ENCODE data around the gene CCBE1.

Gene CCBE1

GRCh38 chr18:59684777-59685176, 12.4 kb downstream of the CCBE1 start:
- TF ChIP-seq, protein P1, sequence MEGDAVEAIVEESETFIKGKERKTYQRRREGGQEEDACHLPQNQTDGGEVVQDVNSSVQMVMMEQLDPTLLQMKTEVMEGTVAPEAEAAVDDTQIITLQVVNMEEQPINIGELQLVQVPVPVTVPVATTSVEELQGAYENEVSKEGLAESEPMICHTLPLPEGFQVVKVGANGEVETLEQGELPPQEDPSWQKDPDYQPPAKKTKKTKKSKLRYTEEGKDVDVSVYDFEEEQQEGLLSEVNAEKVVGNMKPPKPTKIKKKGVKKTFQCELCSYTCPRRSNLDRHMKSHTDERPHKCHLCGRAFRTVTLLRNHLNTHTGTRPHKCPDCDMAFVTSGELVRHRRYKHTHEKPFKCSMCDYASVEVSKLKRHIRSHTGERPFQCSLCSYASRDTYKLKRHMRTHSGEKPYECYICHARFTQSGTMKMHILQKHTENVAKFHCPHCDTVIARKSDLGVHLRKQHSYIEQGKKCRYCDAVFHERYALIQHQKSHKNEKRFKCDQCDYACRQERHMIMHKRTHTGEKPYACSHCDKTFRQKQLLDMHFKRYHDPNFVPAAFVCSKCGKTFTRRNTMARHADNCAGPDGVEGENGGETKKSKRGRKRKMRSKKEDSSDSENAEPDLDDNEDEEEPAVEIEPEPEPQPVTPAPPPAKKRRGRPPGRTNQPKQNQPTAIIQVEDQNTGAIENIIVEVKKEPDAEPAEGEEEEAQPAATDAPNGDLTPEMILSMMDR (conservative IDR thresholded peaks at IDR 0.05), result no peak
- no peak for TF ChIP-seq ZFX (IDR thresholded peaks at IDR 0.05)
- H3K27ac ChIP-seq, result no peak overlapping the region

GRCh38 chr18:59681521-59682004, 15.7 kb downstream of the CCBE1 start:
- TF ChIP-seq ZFX (IDR thresholded peaks at IDR 0.05), result no peak
- TF ChIP-seq, protein P1 (conservative IDR thresholded peaks at IDR 0.05), result no peak
- H3K27ac ChIP-seq, result no peak overlapping the region

DNA sequence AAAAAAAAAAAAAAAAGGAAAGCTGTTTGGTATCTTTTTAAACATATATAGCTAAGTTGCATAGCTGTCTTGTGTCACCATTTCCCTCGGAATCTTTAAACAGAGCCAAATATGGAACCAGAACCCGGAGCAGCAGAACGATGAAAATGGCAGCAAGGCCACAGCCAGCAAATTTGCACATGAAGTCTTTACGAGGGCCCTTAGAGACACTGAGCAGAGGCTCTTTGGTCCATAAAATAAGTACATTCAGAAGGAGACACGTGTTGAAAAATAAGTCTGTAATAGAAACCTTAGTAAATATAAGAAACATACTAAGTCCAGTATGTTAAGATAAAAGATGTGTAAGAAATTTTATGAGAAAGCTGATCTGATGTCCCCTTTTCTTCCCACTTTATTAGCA, 16.2 kb downstream of the CCBE1 start:
- TF ChIP-seq ZFX (IDR thresholded peaks at IDR 0.05), result no peak
- TF ChIP-seq, protein P1 (conservative IDR thresholded peaks at IDR 0.05), result no peak
- no peak overlapping the region for H3K27ac ChIP-seq

- TF ChIP-seq ZFX (IDR thresholded peaks at IDR 0.05), result no peak
- TF ChIP-seq, protein P1 (conservative IDR thresholded peaks at IDR 0.05), result no peak
These were observed 21.9 kb downstream of the CCBE1 start for GRCh38 chr18:59675346-59675745.

GRCh38 chr18:59674903-59675270, 22.3 kb downstream of the CCBE1 start:
- H3K27ac ChIP-seq, result no peak overlapping the region
- no peak for TF ChIP-seq ZFX (IDR thresholded peaks at IDR 0.05)
- TF ChIP-seq, protein P1 (conservative IDR thresholded peaks at IDR 0.05), result no peak

More at GRCh38 chr18:59675346-59675745, 21.9 kb downstream of the CCBE1 start:
- H3K27ac ChIP-seq, result no peak overlapping the region

- H3K27ac ChIP-seq, result no peak overlapping the region
- TF ChIP-seq ZFX (IDR thresholded peaks at IDR 0.05), result no peak
- TF ChIP-seq, protein P1 (conservative IDR thresholded peaks at IDR 0.05), result no peak
These were observed 22.9 kb downstream of the CCBE1 start for GRCh38 chr18:59674186-59674902.

DNA sequence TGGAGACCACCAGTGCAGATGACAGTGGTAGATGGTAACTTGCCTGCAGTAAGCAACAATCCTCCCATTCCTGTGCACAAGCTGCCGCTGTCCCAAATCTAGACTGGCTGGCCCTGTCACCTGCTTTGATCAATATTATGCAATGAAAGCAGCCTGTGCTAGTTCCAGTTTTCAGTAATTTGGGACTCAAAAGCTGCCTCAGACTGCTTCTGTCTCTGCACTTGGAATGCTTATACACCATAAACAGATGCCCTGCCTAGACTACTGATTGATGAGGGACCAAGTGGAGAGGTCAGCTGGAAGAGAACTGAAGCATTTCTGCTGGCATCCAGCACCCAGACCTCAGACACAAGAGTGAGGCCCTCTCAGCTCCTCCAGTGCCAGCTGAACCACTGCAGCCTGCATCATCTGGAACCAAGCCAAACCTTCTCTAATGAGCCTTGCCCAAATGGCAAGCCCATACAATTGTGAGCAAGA, 24.9 kb downstream of the CCBE1 start:
- H3K27ac ChIP-seq, result no peak overlapping the region
- TF ChIP-seq ZFX (IDR thresholded peaks at IDR 0.05), result no peak
- TF ChIP-seq, protein P1 (conservative IDR thresholded peaks at IDR 0.05), result no peak

All from C4-2B (cell line).